ENCODE results near the gene CRYL1.
A peak's percentile ranks its signal among the peaks of the same experiment; 100 is the strongest.

Gene CRYL1

GRCh38 chr13:20369886-20370361 lies 155.7 kb downstream of the CRYL1 start:
- DNase-seq (ENCODE audit: low read depth): no peak
- no peak overlapping the region for H3K4me3 ChIP-seq (ENCODE audit: low read length)
- TF ChIP-seq CTCF (conservative IDR thresholded peaks at IDR 0.05; ENCODE audit: low read length): no peak

- no peak overlapping the region for H3K4me3 ChIP-seq (ENCODE audit: low read length)
- no peak for DNase-seq (ENCODE audit: low read depth)
- no peak for TF ChIP-seq CTCF (conservative IDR thresholded peaks at IDR 0.05; ENCODE audit: low read length)
These were observed 159.6 kb downstream of the CRYL1 start for GRCh38 chr13:20366056-20366455.

GRCh38 chr13:20363603-20364002 lies 162.1 kb downstream of the CRYL1 start:
- no peak for DNase-seq (ENCODE audit: low read depth)
- no peak overlapping the region for H3K4me3 ChIP-seq (ENCODE audit: low read length)
- no peak for TF ChIP-seq CTCF (conservative IDR thresholded peaks at IDR 0.05; ENCODE audit: low read length)

GRCh38 chr13:20363172-20363571 lies 162.5 kb downstream of the CRYL1 start:
- H3K4me3 ChIP-seq (ENCODE audit: low read length): no peak overlapping the region
- DNase-seq (ENCODE audit: low read depth): no peak
- TF ChIP-seq CTCF (conservative IDR thresholded peaks at IDR 0.05; ENCODE audit: low read length): no peak

GRCh38 chr13:20362484-20363041 lies 163.1 kb downstream of the CRYL1 start:
- no peak for TF ChIP-seq CTCF (conservative IDR thresholded peaks at IDR 0.05; ENCODE audit: low read length)
- DNase-seq (ENCODE audit: low read depth): no peak
- no peak overlapping the region for H3K4me3 ChIP-seq (ENCODE audit: low read length)

GRCh38 chr13:20360835-20361412 lies 164.7 kb downstream of the CRYL1 start:
- no peak for DNase-seq (ENCODE audit: low read depth)
- TF ChIP-seq CTCF (conservative IDR thresholded peaks at IDR 0.05; ENCODE audit: low read length): no peak
- H3K4me3 ChIP-seq (ENCODE audit: low read length): no peak overlapping the region

- DNase-seq (ENCODE audit: low read depth): peak; percentile 13
- no peak overlapping the region for H3K4me3 ChIP-seq (ENCODE audit: low read length)
- no peak for TF ChIP-seq CTCF (conservative IDR thresholded peaks at IDR 0.05; ENCODE audit: low read length)
These were observed 165.6 kb downstream of the CRYL1 start for GRCh38 chr13:20360041-20360491.
